NT2/D1 (cell line): ENCODE measurements around the gene PHC2.

ENCODE experiments used
- DNase-seq: peaks from one replicate; pipeline ENCODE4 v3.0.0-alpha.2; 2011; ENCODE audit warnings: low read depth, low spot score
- H3K27me3 ChIP-seq: 2 replicates; pipeline ENCODE4 v1.6.0; 2011; ENCODE audit warnings: mild to moderate bottlenecking; ENCODE audit not compliant: insufficient read length, insufficient read depth
- H3K36me3 ChIP-seq: 2 replicates; pipeline ENCODE4 v1.6.1; 2011; ENCODE audit warnings: mild to moderate bottlenecking, low read length, mixed read lengths; ENCODE audit not compliant: insufficient read depth, insufficient read length
- H3K4me1 ChIP-seq: 2 replicates; pipeline ENCODE4 v1.5.1; 2011; ENCODE audit not compliant: insufficient read depth, insufficient read length
- H3K4me3 ChIP-seq: 2 replicates; pipeline ENCODE4 v1.5.1; 2011; ENCODE audit warnings: low read depth; ENCODE audit not compliant: insufficient read length
- H3K9ac ChIP-seq: 2 replicates; pipeline ENCODE4 v1.6.0; 2011; ENCODE audit warnings: low read depth; ENCODE audit not compliant: insufficient read length
- H3K9me3 ChIP-seq: 2 replicates; pipeline ENCODE4 v1.5.1; 2011; ENCODE audit warnings: mild to moderate bottlenecking, low read length; ENCODE audit not compliant: insufficient read depth
- SUZ12 ChIP-seq: IDR thresholded peaks from 2 replicates; pipeline ENCODE4 v1.6.1; 2011; ENCODE audit not compliant: insufficient read length, insufficient read depth; ENCODE audit errors: extremely low read depth
- YY1 ChIP-seq: IDR thresholded peaks from 2 replicates; pipeline ENCODE4 v1.6.1; 2011; ENCODE audit not compliant: insufficient read length, insufficient read depth
- ZNF274 ChIP-seq: IDR thresholded peaks from 2 replicates; pipeline ENCODE4 v1.6.1; 2011; ENCODE audit warnings: mild to moderate bottlenecking, low read depth, low read length

PHC2 gene

GRCh38 chr1:33468967-33469366 is 38.1 kb upstream of the PHC2 start:
- Histone ChIP-seq H3K4me1 (peaks cover 12% of the 10 kb centered on the region), H3K4me3 (no peak overlapping the region), H3K27me3 (no peaks in the 10 kb centered on the region), H3K9me3 (no peaks in the 10 kb centered on the region), H3K9ac (no peak overlapping the region), H3K36me3 (no peaks in the 10 kb centered on the region)
- DNase-seq: no peak
- no peak for TF ChIP-seq YY1
- no peak for TF ChIP-seq SUZ12
- TF ChIP-seq ZNF274: no peak

GRCh38 chr1:33468531-33468930 is 37.6 kb upstream of the PHC2 start:
- no peaks in the 10 kb centered on the region for H3K9me3 ChIP-seq
- H3K4me1 ChIP-seq: peaks cover 12% of the 10 kb centered on the region
- no peaks in the 10 kb centered on the region for H3K27me3 ChIP-seq
- no peak for TF ChIP-seq ZNF274
- no peak for TF ChIP-seq SUZ12
- TF ChIP-seq YY1: no peak
- H3K9ac ChIP-seq: no peak overlapping the region
- no peaks in the 10 kb centered on the region for H3K36me3 ChIP-seq
- DNase-seq: no peak
- no peak overlapping the region for H3K4me3 ChIP-seq

GRCh38 chr1:33468011-33468410 is 37.1 kb upstream of the PHC2 start:
- TF ChIP-seq YY1 (no peak), ZNF274 (no peak), SUZ12 (no peak)
- Histone ChIP-seq H3K9ac (no peak overlapping the region), H3K27me3 (no peaks in the 10 kb centered on the region), H3K9me3 (no peaks in the 10 kb centered on the region), H3K4me1 (peaks cover 12% of the 10 kb centered on the region), H3K4me3 (no peak overlapping the region), H3K36me3 (no peaks in the 10 kb centered on the region)
- DNase-seq: no peak

GRCh38 chr1:33466159-33466558 is 35.3 kb upstream of the PHC2 start:
- no peak for DNase-seq
- no peaks in the 10 kb centered on the region for H3K36me3 ChIP-seq
- no peaks in the 10 kb centered on the region for H3K9me3 ChIP-seq
- H3K9ac ChIP-seq: no peak overlapping the region
- H3K27me3 ChIP-seq: no peaks in the 10 kb centered on the region
- H3K4me1 ChIP-seq: peaks cover 12% of the 10 kb centered on the region
- no peak overlapping the region for H3K4me3 ChIP-seq
- no peak for TF ChIP-seq ZNF274
- no peak for TF ChIP-seq YY1
- no peak for TF ChIP-seq SUZ12

- no peak overlapping the region for H3K9ac ChIP-seq
- DNase-seq: no peak
- no peak overlapping the region for H3K4me3 ChIP-seq
- no peaks in the 10 kb centered on the region for H3K36me3 ChIP-seq
- H3K4me1 ChIP-seq: peaks cover 9% of the 10 kb centered on the region
- H3K9me3 ChIP-seq: no peaks in the 10 kb centered on the region
- no peaks in the 10 kb centered on the region for H3K27me3 ChIP-seq
- TF ChIP-seq YY1 (no peak), ZNF274 (no peak)
These were observed 34.4 kb upstream of the PHC2 start for GRCh38 chr1:33465316-33465715.

GRCh38 chr1:33464552-33464951 is 33.7 kb upstream of the PHC2 start:
- DNase-seq: no peak
- Histone ChIP-seq H3K9me3 (no peaks in the 10 kb centered on the region), H3K27me3 (no peaks in the 10 kb centered on the region), H3K4me3 (no peak overlapping the region), H3K36me3 (no peaks in the 10 kb centered on the region), H3K9ac (no peak overlapping the region), H3K4me1 (peaks cover 9% of the 10 kb centered on the region)
- TF ChIP-seq SUZ12: no peak
- no peak for TF ChIP-seq YY1
- TF ChIP-seq ZNF274: no peak

- TF ChIP-seq YY1 (no peak), SUZ12 (no peak), ZNF274 (no peak)
- H3K4me1 ChIP-seq: no peaks in the 10 kb centered on the region
- no peak overlapping the region for H3K9ac ChIP-seq
- no peak for DNase-seq
- no peaks in the 10 kb centered on the region for H3K27me3 ChIP-seq
- no peaks in the 10 kb centered on the region for H3K36me3 ChIP-seq
- H3K4me3 ChIP-seq: no peak overlapping the region
- H3K9me3 ChIP-seq: no peaks in the 10 kb centered on the region
These were observed 31.7 kb upstream of the PHC2 start for GRCh38 chr1:33462405-33463164.
